ENCODE results near the gene CD209.

Gene CD209

GRCh38 chr19:7730286-7731217, 16.8 kb downstream of the CD209 start:
- TF ChIP-seq CTCF (IDR thresholded peaks at IDR 0.05) = no peak
- TF ChIP-seq ZFX (IDR thresholded peaks at IDR 0.05; ENCODE audit: borderline replicate concordance) = no peak
- H3K27ac ChIP-seq = no peak overlapping the region

GRCh38 chr19:7729831-7730285, 17.5 kb downstream of the CD209 start:
- no peak for TF ChIP-seq CTCF (IDR thresholded peaks at IDR 0.05)
- TF ChIP-seq ZFX (IDR thresholded peaks at IDR 0.05; ENCODE audit: borderline replicate concordance) = no peak
- H3K27ac ChIP-seq = no peak overlapping the region

- no peak for TF ChIP-seq CTCF (IDR thresholded peaks at IDR 0.05)
- TF ChIP-seq ZFX (IDR thresholded peaks at IDR 0.05; ENCODE audit: borderline replicate concordance) = no peak
- no peak overlapping the region for H3K27ac ChIP-seq
Observed at GRCh38 chr19:7729211-7729610, 18.1 kb downstream of the CD209 start.

GRCh38 chr19:7725791-7726190, 21.5 kb downstream of the CD209 start:
- H3K27ac ChIP-seq = no peak overlapping the region
- no peak for TF ChIP-seq ZFX (IDR thresholded peaks at IDR 0.05; ENCODE audit: borderline replicate concordance)
- no peak for TF ChIP-seq CTCF (IDR thresholded peaks at IDR 0.05)

GRCh38 chr19:7722231-7722651, 25.1 kb downstream of the CD209 start:
- no peak overlapping the region for H3K27ac ChIP-seq
- TF ChIP-seq ZFX (IDR thresholded peaks at IDR 0.05; ENCODE audit: borderline replicate concordance) (no peak), CTCF (IDR thresholded peaks at IDR 0.05) (no peak)

GRCh38 chr19:7720351-7720750, 27.0 kb downstream of the CD209 start:
- TF ChIP-seq ZFX (IDR thresholded peaks at IDR 0.05; ENCODE audit: borderline replicate concordance) (no peak), CTCF (IDR thresholded peaks at IDR 0.05) (no peak)
- H3K27ac ChIP-seq = no peak overlapping the region

- no peak overlapping the region for H3K27ac ChIP-seq
- TF ChIP-seq CTCF (IDR thresholded peaks at IDR 0.05) (no peak), ZFX (IDR thresholded peaks at IDR 0.05; ENCODE audit: borderline replicate concordance) (no peak)
Observed at GRCh38 chr19:7718668-7719067, 28.7 kb downstream of the CD209 start.
